H9 (cell line): ENCODE data around the gene LDHA. TPM values are rescaled to one million over a fixed set of nuclear protein-coding genes. Genes with fewer than 3 reads are reported as not detected.

Experiments
- DNase-seq: peaks from one replicate; pipeline ENCODE4 v3.0.0-alpha.2; 2017
- H2AFZ ChIP-seq: one replicate; pipeline ENCODE4 v1.6.1; 2013; ENCODE audit warnings: mild to moderate bottlenecking, low read length, control low read depth, moderate library complexity
- H2AK5ac ChIP-seq: 2 replicates; pipeline ENCODE4 v1.6.1; 2013; ENCODE audit warnings: low read length, control low read depth, mixed read lengths; ENCODE audit not compliant: insufficient read length
- H2BK120ac ChIP-seq: one replicate; pipeline ENCODE4 v1.6.1; 2013; ENCODE audit warnings: low read depth, mild to moderate bottlenecking, low read length, control low read depth, inconsistent platforms; ENCODE audit not compliant: poor library complexity, severe bottlenecking
- H2BK12ac ChIP-seq: 2 replicates; pipeline ENCODE4 v1.6.1; 2013; ENCODE audit warnings: low read length, control low read depth, mixed read lengths, low read depth; ENCODE audit not compliant: insufficient read length
- H2BK15ac ChIP-seq: 2 replicates; pipeline ENCODE4 v1.6.1; 2013; ENCODE audit warnings: low read depth, low read length, control low read depth
- H2BK20ac ChIP-seq: one replicate; pipeline ENCODE4 v1.6.1; 2013; ENCODE audit warnings: low read depth, mild to moderate bottlenecking, low read length, control low read depth, inconsistent platforms; ENCODE audit not compliant: poor library complexity, severe bottlenecking
- H2BK5ac ChIP-seq: 2 replicates; pipeline ENCODE4 v1.6.1; 2013; ENCODE audit warnings: low read length, control low read depth, mixed read lengths; ENCODE audit not compliant: insufficient read length
- H3K14ac ChIP-seq: 2 replicates; pipeline ENCODE4 v1.6.1; 2013; ENCODE audit warnings: low read length, control low read depth; ENCODE audit not compliant: insufficient read depth
- H3K18ac ChIP-seq: 2 replicates; pipeline ENCODE4 v1.6.1; 2013; ENCODE audit warnings: low read depth, mild to moderate bottlenecking, mixed read lengths, low read length, control low read depth; ENCODE audit not compliant: insufficient read length
- H3K23ac ChIP-seq: 2 replicates; pipeline ENCODE4 v1.6.1; 2013; ENCODE audit warnings: low read length, control low read depth, mixed read lengths, low read depth; ENCODE audit not compliant: insufficient read length
- H3K23me2 ChIP-seq: 2 replicates; pipeline ENCODE4 v1.6.1; 2013; ENCODE audit warnings: low read depth, mild to moderate bottlenecking, mixed read lengths, low read length, control low read depth; ENCODE audit not compliant: insufficient read length, poor library complexity, severe bottlenecking
- H3K27ac ChIP-seq: 2 replicates; pipeline ENCODE4 v1.5.1; 2013; ENCODE audit warnings: low read length, control low read depth, mixed read lengths, low read depth; ENCODE audit not compliant: insufficient read length
- H3K27me3 ChIP-seq: 2 replicates; pipeline ENCODE4 v1.6.1; 2013; ENCODE audit warnings: low read length, control low read depth, inconsistent platforms; ENCODE audit not compliant: insufficient read depth
- H3K4ac ChIP-seq: 2 replicates; pipeline ENCODE4 v1.6.1; 2013; ENCODE audit warnings: low read depth, mild to moderate bottlenecking, control low read depth, inconsistent platforms, low read length, moderate library complexity
- H3K4me1 ChIP-seq: 2 replicates; pipeline ENCODE4 v1.6.1; 2013; ENCODE audit warnings: low read length, control low read depth, inconsistent platforms; ENCODE audit not compliant: insufficient read depth
- H3K4me2 ChIP-seq: 2 replicates; pipeline ENCODE4 v1.6.1; 2013; ENCODE audit warnings: low read length, control low read depth, mixed read lengths; ENCODE audit not compliant: insufficient read length, insufficient read depth
- H3K56ac ChIP-seq: 2 replicates; pipeline ENCODE4 v1.6.1; 2013; ENCODE audit warnings: low read depth, mild to moderate bottlenecking, mixed read lengths, low read length, control low read depth; ENCODE audit not compliant: insufficient read length
- H3K79me1 ChIP-seq: 2 replicates; pipeline ENCODE4 v1.6.1; 2013; ENCODE audit warnings: low read depth, mild to moderate bottlenecking, moderate library complexity, low read length, control low read depth, inconsistent platforms; ENCODE audit not compliant: insufficient read depth, poor library complexity, severe bottlenecking
- H3K79me2 ChIP-seq: 2 replicates; pipeline ENCODE4 v1.6.1; 2013; ENCODE audit warnings: low read length, control low read depth, inconsistent platforms; ENCODE audit not compliant: insufficient read depth
- H3K9ac ChIP-seq: 2 replicates; pipeline ENCODE4 v1.6.1; 2013; ENCODE audit warnings: low read length, control low read depth, mixed read lengths; ENCODE audit not compliant: insufficient read length; ENCODE audit errors: extremely low read depth
- H3K9me3 ChIP-seq: one replicate; pipeline ENCODE4 v1.6.1; 2013; ENCODE audit warnings: low read depth, low read length, inconsistent platforms; ENCODE audit not compliant: control insufficient read depth
- H3T11ph ChIP-seq: one replicate; pipeline ENCODE4 v1.6.1; 2013; ENCODE audit warnings: mild to moderate bottlenecking, low read length, control low read depth, inconsistent platforms
- H4K20me1 ChIP-seq: one replicate; pipeline ENCODE4 v1.6.1; 2013; ENCODE audit not compliant: control insufficient read depth, insufficient read length, insufficient read depth
- H4K5ac ChIP-seq: 2 replicates; pipeline ENCODE4 v1.6.1; 2013; ENCODE audit warnings: low read depth, mild to moderate bottlenecking, mixed read lengths, low read length, control low read depth; ENCODE audit not compliant: insufficient read length
- H4K8ac ChIP-seq: replicated peaks from 2 replicates; pipeline ENCODE4 v1.6.1; 2013; ENCODE audit warnings: low read length, control low read depth, mixed read lengths, low read depth; ENCODE audit not compliant: insufficient read length
- H4K91ac ChIP-seq: 2 replicates; pipeline ENCODE4 v1.6.1; 2013; ENCODE audit warnings: low read depth, mild to moderate bottlenecking, moderate library complexity, mixed read lengths, low read length, control low read depth; ENCODE audit not compliant: insufficient read length
- H3K27ac Mint-ChIP-seq, 3 experiments: 2 replicates in 2 of 3; 3 replicates in 1 of 3; pipeline ENCODE4 v1.8.0; 2020 to 2021; ENCODE audit warnings: mixed read lengths in 3 of 3, mild to moderate bottlenecking in 1 of 3, moderate library complexity in 1 of 3
- H3K27me3 Mint-ChIP-seq: 2 replicates; pipeline ENCODE4 v1.8.0; 2021; ENCODE audit warnings: low read depth, mild to moderate bottlenecking, moderate library complexity, mixed read lengths
- H3K36me3 Mint-ChIP-seq, 3 experiments: 2 replicates in 2 of 3; 3 replicates in 1 of 3; pipeline ENCODE4 v1.8.0; 2020 to 2021; ENCODE audit warnings: low read depth in 3 of 3, mixed read lengths in 3 of 3; ENCODE audit not compliant: insufficient read depth in 1 of 3
- H3K4me1 Mint-ChIP-seq, 2 experiments: 2 replicates each; pipeline ENCODE4 v1.8.0; 2020; ENCODE audit warnings: mixed read lengths in 2 of 2
- H3K4me3 Mint-ChIP-seq, 2 experiments: 2 replicates in 1 of 2; 3 replicates in 1 of 2; pipeline ENCODE4 v1.8.0; 2020 to 2021; ENCODE audit warnings: mild to moderate bottlenecking in 2 of 2, mixed read lengths in 2 of 2, moderate library complexity in 1 of 2
- H3K9me3 Mint-ChIP-seq, 2 experiments: 2 replicates in 1 of 2; 3 replicates in 1 of 2; pipeline ENCODE4 v1.8.0; 2020; ENCODE audit warnings: mild to moderate bottlenecking in 2 of 2, mixed read lengths in 2 of 2, moderate library complexity in 1 of 2
- CTCF ChIP-seq: fragments of 200-600 bp; sonication (generic); conservative IDR thresholded peaks from 3 replicates; pipeline ENCODE4 v1.8.0; 2021; ENCODE audit warnings: antibody characterized with exemption, mild to moderate bottlenecking
- WGBS: extraction: QIAGEN DNeasy Blood & Tissue Kit; methylation state at CpG from one replicate; pipeline ENCODE4 v1.1.7; 2013; ENCODE audit warnings: missing lambda C conversion rate, low lambda C conversion rate, mixed read lengths; ENCODE audit not compliant: insufficient read length; ENCODE audit errors: extremely low coverage; 5-methylcytosine and 5-hydroxymethylcytosine counted together
- total RNA-seq: library from RNA; stranded (reverse); gene quantifications from 2 replicates; pipeline ENCODE4 v1.2.1, GENCODE V29; 2021

The LDHA gene
- total RNA-seq, 1 experiment from 2014 or later, result 720 TPM

DNA sequence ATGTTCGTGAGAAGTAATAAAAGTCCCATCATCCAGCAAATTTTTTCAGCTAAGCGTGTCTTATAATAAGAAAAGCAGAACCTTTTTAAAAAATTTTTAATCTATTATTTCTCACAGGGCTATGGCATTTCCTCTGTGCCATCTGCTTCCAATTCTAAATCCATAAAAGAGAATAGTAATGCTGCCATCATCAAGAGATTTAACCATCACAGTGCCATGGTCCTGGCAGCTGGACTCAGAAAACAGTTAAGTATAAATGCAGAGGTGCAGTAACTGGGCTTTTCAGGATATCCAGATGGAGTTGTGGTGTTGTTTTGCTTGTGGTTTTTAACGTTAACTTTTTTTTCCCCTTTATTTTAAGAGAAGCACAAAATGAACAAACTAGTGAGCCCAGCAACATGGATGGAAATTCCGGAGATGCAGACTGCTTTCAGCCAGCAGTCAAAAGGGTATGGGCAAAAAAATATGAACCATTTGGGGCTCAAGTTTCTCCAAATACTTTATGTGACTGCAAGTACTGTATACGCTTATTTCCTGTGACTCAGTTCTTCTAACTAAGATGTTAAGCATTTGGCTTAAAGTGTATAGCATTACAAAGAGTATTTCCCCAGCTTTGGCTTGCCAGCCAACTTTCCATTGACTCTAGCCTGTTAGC is 46.8 kb upstream of the LDHA start:
- Histone ChIP-seq H3K9me3 (no peaks in the 10 kb centered on the region), H3K79me2 (no peaks in the 10 kb centered on the region), H2BK12ac (no peak overlapping the region), H2BK5ac (no peak overlapping the region), H3T11ph (no peak overlapping the region), H3K4me2 (no peak overlapping the region), H3K27me3 (no peaks in the 10 kb centered on the region), H4K91ac (no peak overlapping the region), H3K9ac (no peak overlapping the region), H2AFZ (no peak overlapping the region), H2AK5ac (no peak overlapping the region), H4K20me1 (no peaks in the 10 kb centered on the region), H3K4me1 (no peaks in the 10 kb centered on the region), H3K18ac (no peak overlapping the region), H4K8ac (no peak overlapping the region), H3K4ac (no peak overlapping the region), H3K23ac (no peak overlapping the region), H3K14ac (no peak overlapping the region), H4K5ac (no peak overlapping the region), H2BK120ac (no peak overlapping the region), H3K56ac (no peak overlapping the region), H3K79me1 (no peaks in the 10 kb centered on the region), H2BK15ac (no peak overlapping the region), H2BK20ac (no peak overlapping the region), H3K27ac (no peak overlapping the region), H3K23me2 (no peaks in the 10 kb centered on the region)
- TF ChIP-seq CTCF, result no peak
- Mint-ChIP-seq H3K27me3 (no peaks in the 10 kb centered on the region), H3K36me3 (peaks cover 6 to 52% (median 37%) of the 10 kb centered on the region in 3 experiments; a peak in 6 of 7 replicates), H3K9me3 (no peaks in the 10 kb centered on the region), H3K4me1 (no peaks in the 10 kb centered on the region), H3K4me3 (no peak overlapping the region), H3K27ac (no peak overlapping the region; a peak in 1 of 7 replicates)
- WGBS, result no CpG with 5 or more reads among the region's 5 CpGs
- no peak for DNase-seq
